GM19025 (cell line): ENCODE results near the gene SRRT.
A peak's percentile ranks its signal among the peaks of the same experiment; 100 is the strongest.

Experiments
- ATAC-seq: cut with Tn5 transposase; IDR thresholded peaks from one replicate; pipeline ENCODE4 v1.9.1; 2021; ENCODE audit warnings: mild to moderate bottlenecking, low read depth, moderate library complexity; ENCODE audit not compliant: unreplicated experiment

Gene SRRT

DNA sequence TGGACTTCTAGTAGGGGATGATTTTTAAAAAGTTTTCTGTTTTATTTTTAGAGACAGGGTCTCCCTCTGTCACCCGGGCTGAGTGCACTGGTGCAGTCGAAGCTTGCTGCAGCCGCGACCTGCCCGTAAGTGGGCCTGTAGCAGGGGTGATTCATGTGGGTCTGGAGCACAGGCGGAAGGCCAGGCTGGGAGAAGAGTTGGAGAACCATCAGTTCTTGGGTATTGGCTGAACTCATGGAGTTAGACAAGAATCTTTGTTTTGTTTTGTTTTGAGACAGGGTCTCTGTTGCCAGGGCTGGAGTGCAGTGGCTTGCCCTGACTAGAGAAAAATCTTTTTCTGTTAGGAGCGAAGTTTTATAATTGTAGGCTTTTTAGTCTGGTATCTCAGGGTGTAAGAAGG lies 5.7 kb downstream of the SRRT start:
- no peak for ATAC-seq

DNA sequence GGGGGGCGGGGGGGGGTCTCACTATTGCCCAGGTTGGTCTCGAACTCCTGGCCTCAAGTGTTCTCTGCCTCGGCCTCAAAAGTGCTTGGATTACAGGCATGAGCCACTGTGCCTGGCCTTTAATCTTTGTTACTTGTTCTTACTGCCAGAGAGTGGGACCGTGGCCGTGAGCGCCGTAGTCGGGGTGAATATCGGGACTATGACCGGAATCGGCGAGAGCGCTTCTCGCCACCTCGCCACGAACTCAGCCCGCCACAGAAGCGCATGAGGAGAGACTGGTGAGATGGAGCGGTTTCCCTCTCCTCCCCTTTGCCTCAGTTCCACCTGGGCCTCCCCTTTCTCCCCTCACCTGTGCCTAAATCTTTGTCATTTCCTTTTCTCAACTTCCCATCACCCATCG lies 6.2 kb downstream of the SRRT start:
- ATAC-seq, result no peak

DNA sequence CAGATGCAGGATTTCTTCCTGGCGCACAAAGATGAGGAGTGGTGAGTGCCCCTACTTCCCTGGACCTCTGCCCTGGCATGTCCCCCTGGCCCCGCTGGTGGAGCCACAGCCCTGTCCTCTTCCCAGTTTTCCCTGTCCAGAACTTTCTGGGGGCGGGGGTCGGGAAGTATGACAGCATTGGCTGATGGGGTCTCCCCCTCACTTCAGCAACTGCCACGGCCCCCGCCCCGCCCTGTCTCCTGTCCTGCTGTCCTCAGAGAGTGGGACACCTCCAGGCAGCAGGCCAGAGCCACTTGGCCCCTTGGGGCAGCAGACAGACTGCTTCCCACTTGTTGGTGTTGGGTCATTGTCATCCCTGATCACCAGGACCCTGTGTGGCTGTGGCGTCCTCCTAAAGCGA lies 7.3 kb downstream of the SRRT start:
- ATAC-seq, result no peak

DNA sequence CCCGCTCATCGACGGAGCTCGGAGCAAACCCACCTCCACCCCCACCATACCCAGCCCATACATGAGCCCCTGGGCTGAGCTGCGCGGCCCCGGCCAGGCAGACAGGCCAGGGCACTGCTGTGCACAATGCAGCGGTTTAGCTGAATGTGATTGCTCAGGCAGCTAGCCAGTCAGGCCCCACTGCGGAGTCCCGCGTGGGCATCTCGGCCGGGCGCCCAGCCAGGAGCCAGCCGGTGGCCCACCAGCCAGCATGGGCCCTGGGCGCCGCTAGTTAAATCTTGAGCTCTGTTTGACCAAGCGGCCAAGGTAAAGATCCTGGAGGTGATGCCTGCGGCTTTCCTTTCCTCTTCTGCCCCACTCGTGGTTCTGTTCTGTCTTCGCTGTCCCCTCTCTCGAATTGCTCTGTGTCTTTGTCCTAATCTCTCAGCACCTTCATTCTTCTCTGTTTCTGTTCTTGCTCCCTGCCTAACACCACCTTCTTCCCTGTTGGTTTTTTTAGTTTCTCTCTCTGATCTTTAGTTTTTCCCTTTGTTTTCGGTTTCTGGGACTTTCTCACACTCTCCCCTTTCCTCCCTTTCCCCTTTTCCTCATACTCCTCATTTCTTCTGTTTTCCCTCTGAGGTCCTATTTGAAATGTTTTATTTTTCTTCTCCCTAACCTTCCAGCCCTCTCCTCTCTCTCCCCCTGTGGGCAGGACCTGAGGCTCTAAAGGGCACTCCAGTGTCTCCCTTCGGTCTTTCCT lies 8.1 kb downstream of the SRRT start:
- ATAC-seq, result no peak

DNA sequence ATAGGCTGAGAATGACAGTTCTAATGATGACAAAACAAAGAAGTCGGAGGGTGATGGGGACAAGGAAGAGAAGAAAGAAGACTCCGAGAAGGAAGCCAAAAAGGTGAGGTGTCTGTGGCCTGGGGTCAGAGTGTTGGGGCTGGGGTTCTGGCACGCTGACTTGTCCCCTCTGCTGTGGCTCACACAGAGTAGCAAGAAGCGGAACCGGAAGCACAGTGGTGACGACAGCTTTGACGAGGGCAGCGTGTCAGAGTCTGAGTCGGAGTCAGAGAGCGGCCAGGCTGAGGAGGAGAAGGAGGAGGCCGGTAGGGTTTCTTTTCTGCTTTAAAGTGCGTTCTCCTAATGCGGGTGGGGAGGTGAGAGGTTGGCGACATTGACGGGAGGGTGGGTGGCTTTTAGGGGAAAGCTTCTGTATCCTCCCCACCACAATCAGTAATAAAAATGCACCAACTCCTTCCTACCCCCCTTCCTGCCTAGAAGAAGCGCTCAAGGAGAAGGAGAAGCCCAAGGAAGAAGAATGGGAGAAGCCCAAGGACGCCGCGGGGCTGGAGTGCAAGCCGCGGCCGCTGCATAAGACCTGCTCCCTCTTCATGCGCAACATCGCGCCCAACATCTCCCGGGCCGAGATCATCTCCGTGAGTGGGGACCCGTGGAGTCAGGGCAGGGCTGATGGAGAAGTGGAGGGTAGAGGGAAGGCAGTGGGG lies 10.0 kb downstream of the SRRT start:
- no peak for ATAC-seq

DNA sequence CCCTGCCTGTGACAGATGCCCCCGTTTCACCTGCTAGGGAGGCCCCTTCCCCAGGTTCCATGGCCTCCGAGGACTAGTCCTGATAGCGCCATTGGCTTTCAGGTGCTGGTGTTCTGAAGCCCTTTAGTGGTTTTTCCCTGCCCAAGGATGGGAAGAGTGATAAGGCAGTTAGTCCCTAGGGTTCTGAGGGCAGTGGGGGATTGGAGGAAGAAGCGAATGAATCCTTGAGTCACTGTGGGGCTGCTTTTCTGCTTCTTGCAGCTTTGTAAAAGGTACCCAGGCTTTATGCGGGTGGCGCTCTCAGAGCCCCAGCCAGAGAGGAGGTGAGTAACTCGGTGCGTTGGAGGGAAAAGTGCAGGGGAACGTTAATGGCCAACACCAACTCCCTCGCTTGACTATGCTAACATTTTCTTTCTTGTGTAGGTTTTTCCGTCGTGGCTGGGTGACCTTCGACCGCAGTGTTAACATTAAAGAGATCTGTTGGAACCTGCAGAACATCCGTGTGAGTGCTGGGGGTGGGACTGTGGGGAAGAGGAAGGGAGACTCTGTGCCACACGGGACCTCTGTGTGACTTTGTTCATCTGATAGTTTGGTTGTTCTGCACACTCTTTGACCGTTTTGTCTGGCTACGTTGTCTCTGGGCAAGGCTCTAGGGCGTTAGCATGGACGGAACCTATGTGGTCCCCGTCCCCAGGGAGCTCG lies 10.7 kb downstream of the SRRT start:
- ATAC-seq, result no peak

DNA sequence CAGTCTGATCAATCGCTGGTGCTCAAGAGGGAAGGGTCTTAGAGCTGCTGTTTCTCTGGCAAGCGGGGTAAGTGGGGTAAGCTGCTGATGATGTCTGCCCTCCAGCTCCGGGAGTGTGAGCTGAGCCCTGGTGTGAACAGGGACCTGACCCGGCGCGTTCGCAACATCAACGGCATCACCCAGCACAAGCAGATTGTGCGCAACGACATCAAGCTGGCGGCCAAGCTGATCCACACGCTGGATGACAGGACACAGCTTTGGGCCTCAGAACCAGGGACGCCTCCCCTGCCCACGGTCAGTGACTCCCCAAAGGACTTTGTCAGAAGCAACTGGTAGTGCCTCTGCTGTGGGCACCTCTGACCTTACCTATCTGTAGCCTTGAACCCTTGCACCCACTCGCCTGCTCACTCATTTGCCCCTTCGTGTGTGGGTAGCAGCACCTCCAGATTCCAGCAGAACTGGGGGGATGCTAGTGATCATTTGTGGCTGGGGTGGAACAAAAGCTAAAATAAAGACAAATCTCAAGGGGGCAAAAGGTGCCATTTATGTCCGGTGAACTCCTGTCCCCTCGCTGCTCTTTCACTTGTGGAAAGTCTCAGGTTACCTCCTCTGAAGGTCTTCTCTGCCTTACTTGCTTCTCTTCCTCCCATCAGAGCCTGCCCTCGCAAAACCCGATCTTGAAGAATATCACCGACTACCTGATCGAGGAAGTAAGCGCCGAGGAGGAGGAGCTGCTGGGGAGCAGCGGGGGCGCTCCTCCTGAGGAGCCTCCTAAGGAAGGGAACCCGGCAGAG lies 11.4 kb downstream of the SRRT start:
- ATAC-seq, result no peak

DNA sequence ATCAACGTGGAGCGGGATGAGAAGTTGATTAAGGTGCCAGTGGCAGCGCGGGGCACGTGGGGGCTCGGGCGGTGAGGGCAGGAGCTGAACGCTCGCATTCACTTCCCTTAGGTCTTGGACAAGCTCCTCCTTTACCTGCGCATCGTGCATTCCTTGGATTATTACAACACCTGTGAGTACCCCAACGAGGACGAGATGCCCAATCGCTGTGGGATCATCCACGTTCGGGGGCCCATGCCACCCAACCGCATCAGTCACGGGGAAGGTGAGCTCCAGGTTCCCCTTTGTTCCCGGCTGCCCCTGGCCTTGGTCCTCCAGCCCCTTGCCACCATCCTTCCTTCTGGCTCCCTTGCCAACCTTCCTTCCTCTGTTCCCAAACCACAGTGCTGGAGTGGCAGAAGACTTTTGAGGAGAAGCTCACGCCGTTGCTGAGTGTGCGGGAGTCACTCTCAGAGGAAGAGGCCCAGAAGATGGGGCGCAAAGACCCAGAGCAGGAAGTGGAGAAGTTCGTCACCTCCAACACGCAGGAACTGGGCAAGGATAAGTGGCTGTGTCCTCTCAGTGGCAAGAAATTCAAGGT lies 12.1 kb downstream of the SRRT start:
- no peak for ATAC-seq

DNA sequence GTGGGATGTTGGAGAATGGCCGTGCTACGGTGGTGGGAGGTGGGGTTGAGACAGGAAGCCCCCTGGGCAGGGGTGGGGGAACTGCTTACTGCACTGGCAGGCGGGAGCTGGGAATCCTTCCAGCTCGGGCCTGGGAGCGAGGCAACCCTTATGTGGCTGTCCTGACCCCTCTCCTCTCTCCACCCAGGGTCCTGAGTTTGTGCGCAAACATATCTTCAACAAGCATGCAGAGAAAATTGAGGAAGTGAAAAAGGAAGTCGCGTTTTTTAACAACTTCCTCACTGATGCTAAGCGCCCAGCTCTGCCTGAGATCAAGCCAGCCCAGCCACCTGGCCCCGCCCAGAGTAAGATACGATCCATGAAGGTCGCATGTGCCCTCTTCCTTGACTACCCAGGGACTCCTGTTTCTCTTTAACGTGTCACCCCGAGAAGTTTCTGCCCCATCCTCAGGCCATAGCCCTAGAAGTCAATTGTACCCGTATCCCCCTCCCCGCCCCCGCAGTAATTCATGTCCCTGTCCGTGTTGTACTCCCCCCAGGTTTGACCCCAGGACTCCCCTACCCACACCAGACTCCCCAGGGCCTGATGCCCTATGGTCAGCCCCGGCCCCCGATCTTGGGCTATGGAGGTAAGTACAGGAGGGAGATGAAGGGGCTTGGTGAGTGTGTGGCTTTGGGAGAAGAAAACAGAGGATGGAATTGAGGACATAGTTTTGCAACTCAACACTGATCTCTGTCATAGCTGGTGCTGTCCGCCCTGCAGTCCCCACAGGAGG lies 12.8 kb downstream of the SRRT start:
- peak; percentile 29 for ATAC-seq

DNA sequence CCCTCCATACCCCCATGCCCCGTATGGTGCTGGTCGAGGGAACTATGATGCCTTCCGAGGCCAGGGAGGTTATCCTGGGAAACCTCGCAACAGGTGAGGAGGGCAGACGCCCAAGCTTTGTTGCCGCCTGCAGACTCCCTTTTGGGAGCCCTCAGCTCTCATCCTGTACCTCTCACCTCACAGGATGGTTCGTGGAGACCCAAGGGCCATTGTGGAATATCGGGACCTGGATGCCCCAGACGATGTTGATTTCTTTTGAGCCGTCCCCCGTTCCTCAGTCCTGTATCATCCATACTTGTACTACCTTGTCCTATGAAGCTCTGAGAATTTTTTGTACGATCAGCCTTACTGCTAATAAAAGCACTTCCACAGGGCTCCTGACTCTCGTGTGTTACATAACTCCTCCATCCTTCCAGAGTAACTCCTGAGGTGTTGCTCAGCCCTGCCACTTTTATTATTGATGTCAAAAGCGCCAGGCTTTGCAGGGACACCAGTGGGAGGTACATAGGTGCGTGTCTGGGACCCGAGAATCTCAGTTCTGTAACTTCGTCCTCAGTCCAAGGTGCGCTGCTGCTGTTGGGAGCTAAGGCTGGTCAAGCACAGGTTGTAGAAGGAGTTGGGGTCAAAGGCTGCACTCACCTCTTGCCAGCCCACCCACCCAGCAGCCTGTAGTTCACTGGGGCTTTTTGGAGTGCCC lies 13.5 kb downstream of the SRRT start:
- ATAC-seq, result no peak

DNA sequence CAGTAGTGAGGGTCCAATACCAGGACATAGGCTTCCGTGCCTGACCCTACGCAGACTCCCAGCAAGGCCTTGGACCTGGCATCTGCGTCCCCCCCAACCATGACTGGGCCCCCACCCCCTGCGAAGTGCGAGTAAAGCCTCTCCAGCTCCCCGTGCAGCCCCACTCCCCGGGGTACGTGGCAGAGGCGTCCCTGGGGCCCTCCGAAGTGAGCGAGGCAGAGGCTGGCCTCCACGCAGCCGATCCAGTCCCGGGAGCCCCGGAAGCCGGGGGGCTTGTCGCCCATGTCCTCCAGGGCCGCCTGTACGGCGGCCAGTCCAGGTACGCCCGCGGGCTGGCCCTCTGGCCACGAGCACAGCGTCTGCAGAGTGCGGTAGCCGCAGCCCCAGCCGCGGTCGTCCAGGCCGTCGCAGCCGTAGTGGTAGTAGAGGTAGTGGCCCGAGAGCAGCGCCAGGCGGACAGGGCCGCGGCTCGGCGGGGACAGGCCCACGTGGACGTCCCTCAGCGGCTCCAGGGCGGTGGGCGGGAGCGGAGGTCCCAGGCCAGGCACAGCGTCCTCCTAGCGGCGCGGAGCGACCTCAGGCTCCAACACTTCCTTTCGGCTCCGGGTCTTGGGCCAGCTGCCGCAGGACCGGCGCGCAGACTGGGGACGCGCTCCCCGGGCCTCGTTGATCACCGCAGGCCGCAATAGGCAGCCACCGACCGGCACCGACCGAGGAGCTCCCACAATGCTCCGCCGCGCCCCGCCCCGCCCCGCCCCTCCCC lies 14.3 kb downstream of the SRRT start, which contains the start of gene UFSP1:
Gene UFSP1, minus strand, starts transcription at position 728 of the 763 bp plus-strand sequence. Its CDS starts 444 bp downstream, at position 284.
- ATAC-seq, result peak; percentile 28

DNA sequence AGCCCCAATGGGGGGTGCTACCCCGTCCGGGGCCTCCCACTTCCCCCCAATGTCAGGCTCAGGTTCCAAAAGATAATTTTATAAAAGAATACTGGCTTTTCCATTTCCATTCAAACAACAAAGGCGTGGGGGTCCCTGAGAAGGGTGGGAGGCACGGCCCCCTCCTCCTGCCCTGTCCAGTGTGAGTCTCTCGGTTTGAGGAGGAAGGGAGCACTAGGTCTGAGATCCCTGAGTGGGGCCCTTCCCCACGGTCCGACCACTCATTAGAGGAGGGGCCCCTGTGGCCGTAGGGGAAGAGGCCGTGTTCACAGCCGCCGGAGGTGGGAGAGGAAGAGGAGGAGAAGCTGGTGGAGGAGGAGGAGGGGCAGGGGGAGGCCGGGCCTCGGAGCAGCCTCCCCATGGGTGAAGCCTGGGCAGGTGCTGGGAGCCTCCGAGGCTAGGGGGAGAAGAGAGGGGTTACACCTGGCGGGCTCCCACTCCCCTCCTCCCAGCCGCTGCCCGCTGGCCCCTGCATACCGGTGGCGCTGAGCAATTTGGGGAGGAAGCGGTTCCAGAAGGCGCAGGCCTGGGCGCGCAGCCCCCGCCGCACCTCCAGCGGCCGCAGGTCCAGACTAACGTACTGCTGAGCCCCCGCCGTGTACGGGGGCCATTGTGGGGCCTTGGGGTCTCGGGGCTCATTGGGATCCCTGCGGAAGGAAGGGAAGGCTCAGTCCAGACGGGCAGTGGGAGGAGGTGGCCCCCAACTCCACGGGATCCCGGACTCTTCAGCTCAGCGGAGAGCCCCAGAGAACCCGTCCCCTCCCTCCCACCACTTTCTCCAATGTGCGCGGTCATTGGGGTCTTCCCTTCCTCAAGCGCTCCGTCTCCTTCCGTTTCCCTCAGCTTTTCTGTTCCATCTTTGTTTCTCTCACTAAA lies 16.0 kb downstream of the SRRT start:
- no peak for ATAC-seq

DNA sequence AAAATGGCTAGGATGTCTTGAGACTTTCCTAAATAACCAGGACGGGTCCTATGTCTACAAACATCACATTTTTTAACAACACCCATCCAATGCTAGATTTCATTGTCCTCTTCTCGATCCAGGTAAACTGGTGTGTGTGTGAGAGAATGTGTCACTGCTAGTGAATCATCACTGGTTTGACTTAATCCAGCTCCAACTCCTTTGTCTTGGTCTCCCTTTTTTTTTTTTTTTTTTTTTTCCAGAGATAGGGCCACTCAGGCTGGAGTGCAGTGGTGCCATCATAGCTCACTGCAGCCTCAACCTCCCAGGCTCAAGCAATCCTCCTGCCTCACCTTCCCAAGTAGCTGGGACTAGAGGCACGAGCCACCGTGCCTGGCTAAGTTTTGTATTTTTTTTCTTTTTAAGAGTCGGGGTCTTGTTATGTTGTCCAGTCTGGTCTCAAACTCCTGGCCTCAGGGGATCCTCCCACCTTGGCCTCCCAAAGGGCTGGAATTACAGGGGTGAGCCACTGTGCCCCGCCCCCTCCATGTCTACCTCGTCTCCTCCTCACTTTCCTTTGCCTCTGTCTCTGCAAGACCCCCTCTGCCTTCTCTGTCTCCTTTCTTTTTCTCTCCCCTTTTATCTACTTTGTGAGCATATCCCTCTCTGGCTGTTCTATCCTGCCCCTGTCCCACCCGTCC lies 16.8 kb downstream of the SRRT start:
- ATAC-seq, result no peak

DNA sequence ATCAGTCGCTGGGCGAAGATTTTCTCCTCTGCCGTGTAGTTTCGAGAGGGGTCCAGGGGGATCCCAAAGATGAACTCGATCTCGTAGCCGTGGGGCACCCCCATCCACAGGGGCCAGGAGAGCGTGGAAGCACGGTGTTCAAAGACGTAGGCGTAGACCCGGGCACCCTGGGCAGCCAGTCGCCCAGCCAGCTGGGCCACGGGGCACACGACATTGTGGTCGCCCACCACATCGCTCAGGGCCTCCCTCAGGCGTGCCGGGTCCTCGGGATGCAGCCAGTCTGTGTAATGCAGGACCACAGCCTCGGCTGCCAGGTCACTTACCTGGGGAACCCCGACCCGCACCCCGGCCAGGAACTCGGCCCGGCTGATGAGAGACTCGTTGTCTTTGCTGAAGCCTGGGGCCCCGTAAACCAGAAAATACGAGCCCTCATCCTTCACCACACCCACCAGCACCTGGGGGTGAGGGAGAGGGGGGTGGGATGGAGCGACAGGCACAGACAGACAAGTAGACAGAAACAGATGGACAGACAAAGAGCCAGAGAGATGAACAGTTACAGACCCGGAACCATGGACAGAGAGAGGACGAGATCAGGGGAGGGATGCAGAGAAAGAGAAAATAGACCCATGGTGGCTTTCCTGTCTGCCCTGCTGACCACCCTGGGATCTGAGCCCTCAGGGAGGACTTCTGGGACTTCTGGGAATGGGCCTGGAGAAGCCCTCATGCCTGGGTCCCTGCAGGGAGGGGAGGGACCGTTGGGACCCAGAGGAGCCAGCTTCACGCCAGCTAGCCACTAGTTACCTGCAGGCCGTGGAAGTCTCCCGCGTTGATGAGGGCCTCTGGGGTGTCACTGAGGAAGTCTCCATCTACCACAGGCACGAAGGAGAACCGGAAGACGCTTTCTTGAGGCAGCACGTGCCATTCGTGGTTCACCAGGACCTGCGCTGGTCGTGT lies 17.7 kb downstream of the SRRT start:
- ATAC-seq, result no peak

DNA sequence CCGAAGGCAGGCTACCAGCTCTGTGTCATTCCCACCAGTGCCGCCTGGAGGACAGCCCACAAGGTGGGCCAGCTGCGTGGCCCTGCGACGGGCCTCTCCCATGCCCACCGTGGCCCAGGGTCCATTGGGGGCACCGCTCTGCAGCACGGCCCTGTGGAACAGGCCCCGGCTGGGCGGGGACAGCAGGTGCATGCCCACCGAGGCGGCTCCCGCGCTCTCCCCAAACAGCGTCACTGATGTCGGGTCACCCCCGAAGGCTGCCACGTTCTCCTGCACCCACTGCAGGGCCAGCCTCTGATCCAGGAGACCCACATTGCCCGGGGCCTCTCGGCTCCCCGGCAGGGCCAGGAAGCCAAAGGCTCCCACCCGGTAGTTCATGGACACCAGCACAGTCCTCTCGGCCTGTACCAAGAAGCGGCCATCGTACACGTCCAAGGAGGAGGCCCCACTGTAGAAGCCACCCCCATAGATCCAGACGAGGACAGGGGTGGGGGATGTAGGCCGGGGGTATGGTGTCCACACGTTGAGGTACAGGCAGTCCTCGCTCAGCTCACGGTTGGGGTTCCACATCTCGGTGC lies 18.5 kb downstream of the SRRT start:
- no peak for ATAC-seq
